Embryonic facial prominence (tissue), 1 donor: ENCODE measurements around the gene PDLIM1.
"Not testable (repeated sequence)": the region's sequence is repeated elsewhere in the genome, so short reads cannot be mapped to it uniquely, and the experiment has no call there.

Source experiments
- DNase-seq: peaks from one replicate; pipeline ENCODE4 v3.0.0-alpha.2; 2016; ENCODE audit errors: extremely low spot score

Gene PDLIM1

GRCh38 chr10:95211606-95212279 is 79.1 kb downstream of the PDLIM1 start:
- no peak for DNase-seq

- no peak for DNase-seq
Measured at GRCh38 chr10:95209509-95210127, 81.2 kb downstream of the PDLIM1 start.

GRCh38 chr10:95208702-95209391 is 82.0 kb downstream of the PDLIM1 start:
- DNase-seq = no peak

DNA sequence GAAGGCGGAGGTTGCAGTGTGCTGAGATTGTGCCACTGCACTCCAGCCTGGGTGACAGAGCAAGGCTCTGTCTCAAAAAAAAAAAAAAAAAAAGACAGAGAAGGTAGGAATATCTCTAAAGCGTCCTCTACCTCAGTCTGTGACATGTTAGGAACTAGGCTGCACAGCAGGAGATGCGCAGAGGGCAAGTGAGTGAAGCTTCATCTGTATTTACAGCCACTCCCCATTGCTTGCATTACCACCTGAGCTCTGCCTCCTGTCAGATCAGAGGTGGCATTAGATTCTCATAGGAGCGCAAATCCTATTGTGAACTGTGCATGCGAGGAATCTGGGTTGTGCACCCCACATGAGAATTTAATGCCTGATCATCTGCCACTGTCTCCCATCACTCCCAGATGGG is 87.9 kb downstream of the PDLIM1 start:
- DNase-seq = not testable (repeated sequence)

GRCh38 chr10:95201736-95202135 is 89.1 kb downstream of the PDLIM1 start:
- DNase-seq = no peak

DNA sequence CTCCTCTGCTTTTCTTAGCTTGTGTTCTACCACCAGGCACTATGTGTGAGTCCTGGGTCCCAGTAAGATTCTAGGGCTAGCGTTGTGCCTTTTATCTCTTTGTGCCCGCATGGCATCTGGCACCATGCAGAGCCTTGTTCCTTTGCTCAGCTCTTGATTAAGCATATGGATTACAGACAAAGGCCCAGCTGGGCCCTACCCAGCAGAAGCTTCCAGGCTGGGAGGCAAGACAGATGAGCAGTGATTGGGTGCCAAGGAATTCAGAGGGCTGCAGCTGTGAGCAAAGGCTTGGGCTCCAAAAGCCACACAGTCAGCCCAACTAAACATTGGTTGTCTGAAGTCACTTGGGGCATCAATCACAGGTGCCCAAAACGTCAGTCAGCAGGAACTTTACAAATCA is 94.8 kb downstream of the PDLIM1 start:
- no peak for DNase-seq

DNA sequence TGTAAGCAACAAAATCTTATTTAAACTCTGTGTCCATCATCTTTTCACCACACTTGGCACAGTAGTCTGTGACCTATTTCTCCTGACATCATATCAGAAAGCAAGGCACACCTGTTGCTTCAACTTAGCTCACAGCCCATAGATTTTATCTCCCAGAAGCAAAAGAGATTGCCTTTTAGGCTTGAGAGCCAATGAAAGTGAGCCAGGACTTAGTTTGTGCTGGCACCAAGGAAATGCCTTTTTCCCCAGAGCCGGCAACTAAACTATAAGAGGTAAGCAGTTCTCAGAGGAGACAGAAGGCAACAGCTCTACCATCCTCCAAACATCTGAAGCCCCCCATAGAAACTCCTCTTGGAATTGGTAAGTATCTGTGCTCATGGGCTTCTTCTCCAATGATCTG is 96.9 kb downstream of the PDLIM1 start, which contains the start of gene ACSM6:
ACSM6 (plus strand) TSS at position 295 of the 400 bp plus-strand sequence. CDS start 248 bp downstream, outside the sequence.
- no peak for DNase-seq

DNA sequence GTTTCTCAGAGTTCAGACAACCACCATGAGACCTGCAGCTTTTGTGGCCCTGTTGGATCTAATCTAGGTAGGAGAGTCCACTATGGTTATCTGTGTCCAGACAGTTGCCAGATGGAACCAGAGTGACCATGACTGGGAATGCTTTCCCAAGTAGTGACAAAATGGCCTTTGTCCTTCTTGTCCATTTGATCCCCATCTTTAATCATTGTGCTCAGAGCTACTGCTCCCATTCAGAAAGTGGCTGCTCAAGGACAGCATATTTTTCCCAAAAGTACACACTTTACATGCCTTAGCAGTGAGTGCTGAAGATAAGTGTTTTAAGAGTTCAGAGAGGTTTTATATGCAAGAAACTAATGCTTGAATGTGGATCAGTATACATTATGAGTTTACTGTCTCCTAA is 102.2 kb downstream of the PDLIM1 start:
- no peak for DNase-seq

DNA sequence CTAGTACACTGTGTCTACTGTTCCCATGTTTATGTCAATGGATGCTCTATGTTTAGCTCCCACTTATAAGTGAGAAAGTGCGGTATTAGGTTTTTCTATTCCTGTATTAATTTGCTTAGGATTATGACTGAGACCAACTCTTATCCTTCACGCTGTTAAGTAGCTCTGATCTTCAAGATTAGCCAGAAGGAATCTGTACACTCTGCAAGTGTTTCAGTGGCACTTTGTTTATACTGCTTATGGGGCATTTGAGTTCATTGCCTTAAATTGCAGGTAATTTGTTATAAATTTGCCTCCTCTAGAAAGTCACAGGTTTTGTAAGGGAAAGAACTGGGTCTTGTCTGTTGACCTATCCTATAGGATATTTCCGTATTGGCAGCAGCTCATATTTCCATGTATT is 103.2 kb downstream of the PDLIM1 start:
- DNase-seq = no peak
